HG02981 (cell line): ENCODE measurements around the gene TSC22D1.
"Not testable (repeated sequence)": the region's sequence is repeated elsewhere in the genome, so short reads cannot be mapped to it uniquely, and the experiment has no call there.

Source experiments
- ATAC-seq: cut with Tn5 transposase; IDR thresholded peaks from one replicate; pipeline ENCODE4 v1.9.1; 2021; ENCODE audit warnings: mild to moderate bottlenecking, moderate library complexity; ENCODE audit not compliant: unreplicated experiment

Gene TSC22D1

DNA sequence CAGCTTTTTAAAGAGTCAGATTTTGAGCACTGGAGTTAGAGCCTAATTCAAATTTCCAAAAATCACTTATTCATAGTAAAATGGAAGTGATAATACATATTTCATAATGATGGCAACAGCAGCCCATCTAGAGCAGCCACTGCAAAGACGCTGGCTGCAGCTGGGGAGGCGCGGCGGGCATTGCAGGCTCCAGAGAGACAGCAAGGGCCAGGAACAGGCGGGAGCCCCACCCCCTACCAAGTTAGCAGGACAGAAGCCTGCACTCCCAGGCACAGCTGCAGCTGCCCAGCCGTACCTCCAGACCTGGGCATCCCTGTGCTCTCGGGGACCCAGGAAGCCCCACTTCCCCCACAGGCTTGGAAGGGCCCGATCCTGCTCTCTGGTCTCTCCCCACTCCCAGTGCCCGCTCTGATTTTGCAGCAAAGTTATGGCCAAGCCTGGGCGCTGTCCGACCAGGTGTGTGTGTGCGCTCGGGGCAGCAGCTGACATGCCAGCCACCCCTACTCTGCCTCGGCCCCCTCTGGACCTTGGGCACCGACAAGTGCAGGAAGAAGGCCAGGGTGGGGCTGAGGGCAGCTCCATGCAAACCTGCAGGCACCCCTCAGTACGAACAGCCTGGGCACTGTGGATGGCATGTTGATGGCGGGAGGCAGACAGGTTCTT lies 117.7 kb downstream of the TSC22D1 start:
- ATAC-seq, result no peak

DNA sequence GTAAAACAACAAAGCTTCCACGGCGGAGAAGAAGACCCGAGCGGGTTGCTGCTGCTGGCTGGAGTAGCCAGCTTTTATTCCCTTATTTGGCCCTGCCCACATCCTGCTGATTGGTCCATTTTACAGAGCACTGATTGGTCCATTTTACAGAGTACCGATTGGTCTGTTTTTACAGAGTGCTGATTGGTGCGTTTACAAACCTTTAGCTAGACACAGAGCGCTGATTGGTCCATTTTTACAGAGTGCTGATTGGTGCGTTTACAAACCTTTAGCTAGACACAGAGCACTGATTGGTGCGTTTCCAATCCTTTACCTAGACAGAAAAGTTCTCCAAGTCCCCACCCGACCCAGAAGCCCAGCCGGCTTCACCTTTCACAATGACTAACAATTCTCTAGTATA lies 119.9 kb downstream of the TSC22D1 start:
- ATAC-seq, result not testable (repeated sequence)

DNA sequence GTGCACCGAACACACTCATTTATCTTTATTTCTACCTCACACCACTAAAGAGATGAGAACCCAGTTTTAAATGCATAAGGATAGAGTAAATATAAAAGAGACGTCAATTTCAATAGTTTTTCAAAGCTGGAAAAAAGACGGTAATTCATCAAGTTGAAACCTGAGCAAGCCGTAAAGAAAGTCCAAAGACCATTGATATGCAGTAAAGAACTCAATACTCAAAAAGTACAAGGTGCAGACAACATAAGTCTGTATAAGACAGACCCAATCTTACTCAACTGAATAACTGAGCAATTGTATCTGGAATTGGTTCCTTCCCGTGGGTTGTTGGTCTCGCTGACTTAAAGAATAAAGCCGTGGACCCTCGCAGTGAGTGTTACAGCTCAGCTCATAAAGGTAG lies 120.4 kb downstream of the TSC22D1 start:
- no peak for ATAC-seq

DNA sequence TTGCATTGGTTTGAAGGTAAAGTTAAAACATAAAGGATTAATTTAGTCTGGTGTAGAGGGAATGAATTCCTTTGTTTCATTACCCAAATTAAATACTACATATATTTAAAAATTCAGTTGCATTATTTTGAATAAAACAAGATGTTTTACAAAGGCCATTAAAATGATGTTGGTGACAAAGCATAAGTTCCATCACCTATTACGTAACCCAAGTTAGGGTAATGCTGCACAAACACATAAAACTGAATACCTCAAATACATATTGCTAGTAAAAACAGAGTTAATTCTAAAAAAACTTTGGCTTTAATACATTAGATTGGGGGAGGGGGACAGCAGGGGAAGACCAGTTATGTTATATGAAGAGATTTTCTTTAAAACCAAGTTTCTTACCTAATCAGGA lies 122.2 kb downstream of the TSC22D1 start:
- no peak for ATAC-seq

DNA sequence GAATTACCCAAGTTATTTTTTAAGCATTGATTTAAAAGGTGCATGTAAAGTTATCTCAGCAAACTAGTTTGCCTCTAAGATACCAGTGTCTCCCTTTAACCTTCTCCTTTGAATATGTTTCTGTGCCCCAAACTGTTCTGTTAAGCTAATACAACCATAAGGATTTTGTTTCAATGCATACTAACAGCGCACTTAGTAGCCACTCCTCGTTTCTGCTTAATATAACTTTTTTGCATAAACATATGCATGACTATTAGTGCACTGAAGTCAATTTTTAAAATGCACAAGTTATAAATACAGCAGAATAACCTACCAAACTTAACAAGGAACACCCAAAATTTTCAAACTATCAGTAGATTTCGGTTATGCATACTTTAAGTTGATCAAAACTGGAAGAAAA lies 123.1 kb downstream of the TSC22D1 start:
- no peak for ATAC-seq

DNA sequence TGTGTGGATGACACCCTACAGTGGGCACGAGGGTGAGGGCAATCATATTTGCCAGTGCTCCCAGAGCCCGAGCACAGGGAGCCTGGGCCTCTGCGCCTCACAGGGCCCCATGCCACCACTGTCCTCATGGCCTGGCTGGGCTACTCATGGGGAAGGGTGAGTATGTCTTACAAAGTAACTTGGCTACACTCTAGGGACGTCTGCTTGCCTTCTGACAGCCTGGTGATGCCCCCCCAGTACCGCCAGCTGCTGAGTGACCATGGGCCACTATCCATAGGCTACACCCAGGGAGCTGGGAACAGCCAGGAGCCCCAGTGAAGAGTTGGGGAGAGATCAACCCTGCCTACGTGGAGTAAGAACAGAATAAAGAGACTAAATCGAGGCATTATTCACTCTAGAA lies 123.7 kb downstream of the TSC22D1 start:
- no peak for ATAC-seq

DNA sequence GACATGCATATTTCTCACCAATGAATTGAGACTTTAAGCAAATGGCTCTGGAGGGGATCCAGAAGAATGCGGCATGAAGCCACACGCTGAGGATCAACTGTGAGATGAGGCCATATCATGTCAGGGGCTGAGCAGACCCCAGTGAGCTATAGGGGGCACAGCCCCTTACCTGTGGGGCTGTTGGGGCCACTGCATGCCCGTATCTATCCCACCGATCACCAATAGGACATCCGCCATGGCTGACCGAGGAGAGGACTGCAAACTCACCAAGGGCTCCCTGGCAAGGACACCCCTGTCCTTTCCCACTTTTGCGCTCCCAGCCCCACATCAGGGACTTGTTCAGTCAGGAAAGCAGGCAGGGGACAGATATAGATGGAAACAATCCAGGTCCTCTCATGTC lies 124.5 kb downstream of the TSC22D1 start:
- no peak for ATAC-seq

DNA sequence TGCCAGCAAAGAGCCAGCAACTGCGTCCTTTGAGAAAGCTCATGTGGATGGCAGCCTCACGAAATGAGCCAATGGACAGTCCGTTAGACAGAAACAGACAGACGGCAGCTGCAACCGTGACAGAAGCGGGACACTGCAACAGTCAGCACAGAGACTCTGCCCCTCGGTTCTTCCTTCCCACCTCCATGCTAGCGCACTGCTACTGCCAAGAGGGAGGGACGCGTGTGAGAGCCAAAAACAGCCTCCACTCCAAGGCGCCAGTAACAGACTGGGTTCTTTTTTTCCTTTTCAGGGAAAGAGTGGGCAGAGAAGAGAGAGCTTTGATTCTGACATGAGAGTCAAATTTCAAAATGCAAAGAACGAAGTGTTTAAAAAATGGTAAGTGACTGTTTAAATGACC lies 125.0 kb downstream of the TSC22D1 start:
- no peak for ATAC-seq

DNA sequence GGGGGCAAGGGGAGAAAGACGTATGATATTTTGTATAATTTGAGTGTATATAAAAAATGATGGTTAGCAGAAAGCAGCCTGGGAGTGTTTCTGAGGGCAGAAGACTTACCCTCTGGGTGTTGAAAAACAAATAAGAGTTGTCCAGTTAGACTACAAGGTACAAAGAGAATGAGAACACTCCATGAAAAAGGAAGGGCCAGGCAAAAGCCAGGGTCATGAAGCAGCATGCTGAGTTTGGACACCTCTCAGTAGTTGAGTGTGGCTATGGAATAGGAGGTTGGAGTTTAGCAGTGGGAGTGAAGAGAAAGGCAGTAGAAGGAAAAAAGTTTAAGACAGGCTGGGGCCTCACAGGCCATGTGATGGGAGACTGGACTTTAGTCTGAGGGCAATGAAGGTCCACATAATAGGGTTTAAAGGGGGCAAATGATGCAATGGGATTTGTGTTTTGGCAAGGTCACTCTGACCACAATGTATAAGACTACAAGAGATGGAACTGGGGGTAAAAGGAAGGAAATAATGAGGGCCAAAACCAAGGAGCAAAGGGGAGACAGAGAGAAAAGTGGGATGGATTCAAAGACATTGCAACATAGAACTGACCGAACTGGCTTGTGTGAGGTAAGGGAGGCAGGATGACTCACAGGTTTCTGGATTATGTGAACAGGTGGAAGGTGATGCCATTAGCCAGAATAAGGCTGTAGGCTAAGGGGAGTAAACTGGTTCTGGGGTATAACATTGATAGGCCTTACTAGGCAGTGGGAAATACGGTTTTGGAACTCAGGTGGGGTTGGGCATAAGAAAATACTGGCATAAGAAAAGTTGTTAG lies 125.9 kb downstream of the TSC22D1 start:
- ATAC-seq, result no peak

DNA sequence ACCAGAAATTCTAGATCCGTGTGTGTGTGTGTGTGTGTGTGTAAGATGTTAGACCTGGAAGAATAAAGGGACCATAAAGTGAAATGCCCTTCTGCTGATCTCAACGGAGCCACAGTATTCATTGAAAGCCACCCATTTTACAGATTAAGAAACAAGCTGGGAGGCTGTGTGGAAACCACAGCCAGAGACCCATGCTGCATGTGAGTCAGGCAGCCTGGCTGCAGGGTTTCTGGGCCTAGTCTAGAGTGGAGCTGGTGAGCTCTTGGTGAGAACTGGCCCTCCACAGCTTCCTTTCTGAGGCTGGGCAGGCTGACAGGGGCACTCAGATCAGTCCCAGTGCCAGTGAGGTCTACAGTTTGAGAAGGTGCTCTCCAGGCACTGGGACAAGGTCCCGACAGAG lies 127.3 kb downstream of the TSC22D1 start:
- ATAC-seq, result no peak

DNA sequence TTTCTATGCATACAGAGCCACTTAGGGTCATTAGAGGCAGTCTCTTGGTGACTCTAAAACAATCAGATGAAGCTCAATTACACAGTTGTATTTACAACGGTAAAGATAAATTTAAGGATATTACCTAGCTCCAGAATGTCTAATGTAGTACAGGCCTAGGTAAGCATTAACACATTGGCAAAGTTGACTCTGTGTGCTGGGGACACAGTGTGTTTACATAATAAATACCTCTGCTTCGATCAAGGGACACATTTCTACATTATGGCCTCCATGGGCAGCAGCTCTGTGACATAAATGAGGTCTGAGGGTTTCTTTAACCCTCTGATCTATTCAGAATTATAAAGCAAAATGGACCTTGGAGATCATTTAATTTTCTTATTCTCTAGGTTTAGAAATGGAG lies 127.8 kb downstream of the TSC22D1 start:
- ATAC-seq, result no peak

DNA sequence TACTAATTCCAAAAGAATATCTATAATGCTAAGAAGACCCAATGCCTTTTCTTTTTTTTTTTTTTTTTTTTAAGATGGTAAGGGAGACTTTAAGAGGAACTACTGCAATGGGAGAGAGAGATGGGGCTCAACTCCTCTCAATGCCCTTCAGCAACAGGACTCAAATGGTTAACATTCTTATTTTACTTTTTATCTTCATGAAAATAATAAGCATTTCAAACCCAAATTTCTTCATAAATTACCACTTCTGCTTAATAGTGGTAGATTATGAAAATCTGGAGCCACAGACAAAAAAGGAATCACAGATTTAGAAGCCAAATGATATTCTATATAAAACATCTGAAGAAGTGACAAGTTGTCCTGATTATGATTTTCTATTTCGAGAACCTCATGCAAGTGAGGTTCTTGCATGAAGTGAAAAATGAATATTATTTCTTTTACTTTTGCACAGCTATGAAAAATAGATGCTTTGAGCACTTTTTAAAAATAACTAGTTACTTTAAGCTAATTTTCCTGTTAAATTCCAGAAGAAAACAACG lies 128.3 kb downstream of the TSC22D1 start:
- no peak for ATAC-seq

DNA sequence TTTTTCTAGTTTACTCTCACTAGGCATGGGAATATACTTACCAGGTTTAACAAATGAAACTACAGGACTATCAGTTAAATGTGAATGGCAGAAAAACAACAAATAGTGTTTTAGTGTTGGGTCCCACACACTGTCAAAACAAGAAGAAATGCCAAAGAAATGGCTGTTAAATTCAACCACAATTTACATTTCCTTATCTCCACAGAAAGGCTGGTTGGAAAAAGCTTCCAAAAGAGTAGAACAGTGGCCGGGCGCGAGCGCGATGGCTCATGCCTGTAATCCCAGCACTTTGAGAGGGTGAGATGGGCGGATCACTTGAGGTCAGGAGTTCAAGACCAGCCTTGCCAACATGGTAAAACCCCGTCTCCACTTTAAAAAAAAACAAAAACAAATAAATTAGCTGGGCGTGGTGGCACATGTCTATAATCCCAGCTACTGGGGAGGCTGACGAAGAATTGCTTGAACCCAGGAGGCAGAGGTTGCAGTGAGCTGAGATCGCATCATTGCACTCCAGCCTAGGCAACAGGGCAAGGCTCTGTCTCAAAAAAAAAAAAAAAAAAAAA lies 136.0 kb downstream of the TSC22D1 start:
- no peak for ATAC-seq

DNA sequence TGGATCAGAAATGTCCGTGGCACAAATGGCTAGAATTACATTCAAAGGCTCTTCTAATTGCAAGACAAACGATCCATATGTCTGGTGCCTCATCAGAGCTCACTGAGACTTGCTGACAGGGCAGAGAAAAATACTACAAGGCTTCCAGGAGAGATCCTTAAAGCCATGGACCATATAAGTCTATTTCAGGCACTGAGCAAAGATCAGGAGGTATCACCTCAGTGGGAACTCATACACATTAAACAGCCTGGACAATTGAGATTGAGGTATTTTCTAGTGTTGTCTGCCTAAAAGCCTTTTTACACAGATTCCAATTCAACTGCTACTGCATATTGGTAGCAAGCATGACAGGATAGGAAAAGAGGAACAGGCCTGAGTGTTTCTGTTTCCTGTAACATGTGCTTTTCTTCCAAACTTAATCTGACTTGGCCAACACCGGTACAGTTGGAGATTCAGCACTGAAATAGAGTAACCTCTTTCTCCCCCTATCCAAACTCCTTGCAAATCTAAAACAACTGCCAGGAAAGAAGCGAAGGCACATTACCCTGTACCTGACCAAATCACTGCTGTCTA lies 136.6 kb downstream of the TSC22D1 start:
- no peak for ATAC-seq

DNA sequence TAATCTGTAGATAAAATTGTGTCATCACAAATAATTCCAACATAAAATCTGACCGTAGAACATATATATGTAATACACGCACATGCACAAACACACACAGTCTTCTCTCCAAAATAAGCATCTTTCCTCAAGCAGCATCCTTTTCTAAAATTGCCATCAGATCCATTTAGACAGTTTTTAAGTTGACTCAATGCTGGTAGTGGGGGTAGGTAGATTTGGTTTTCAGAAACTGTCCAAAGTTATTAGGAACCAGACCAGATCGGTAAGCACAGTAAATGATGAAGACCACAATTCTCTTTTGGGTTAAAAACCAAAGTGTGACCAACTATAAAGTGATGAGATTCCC lies 137.9 kb downstream of the TSC22D1 start:
- no peak for ATAC-seq

DNA sequence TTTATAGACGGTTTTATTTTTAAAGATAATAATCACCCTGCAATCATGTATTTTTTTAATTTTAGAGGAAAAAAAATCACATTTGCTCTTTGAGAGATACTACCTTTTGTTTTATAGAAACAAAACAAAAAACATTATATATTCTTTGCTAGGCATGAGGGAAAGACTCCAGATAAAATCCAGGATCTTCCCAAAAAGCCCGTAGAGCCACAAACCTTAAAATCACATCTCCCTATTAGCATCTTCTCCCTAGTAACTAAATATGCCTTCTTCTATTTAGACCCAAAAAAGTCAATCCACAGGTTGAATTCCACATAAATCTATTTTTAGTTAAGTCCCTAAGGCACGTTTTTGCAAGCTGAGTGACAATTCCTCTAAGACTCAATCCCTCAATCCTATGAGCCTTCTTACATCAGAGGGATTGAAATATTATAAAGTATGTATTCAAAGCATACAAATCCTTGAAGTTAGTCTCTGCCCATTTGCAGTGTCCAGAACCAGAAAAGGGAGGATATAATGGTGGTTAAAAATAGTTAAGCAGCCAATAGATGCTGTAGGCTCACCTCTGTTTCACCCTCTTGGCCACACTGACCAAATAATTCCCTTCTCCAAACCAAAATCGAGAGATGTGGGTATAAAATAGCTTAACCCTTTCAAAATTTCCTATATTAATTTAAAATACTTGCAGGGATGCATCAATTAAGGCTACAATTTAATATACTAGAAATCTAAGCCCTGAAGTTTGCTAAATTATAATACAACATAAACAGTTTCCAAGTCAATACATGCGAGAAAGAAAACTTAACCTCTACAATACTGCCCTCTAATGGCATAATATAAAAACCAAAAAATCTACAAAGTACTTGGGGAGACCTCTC lies 138.5 kb downstream of the TSC22D1 start:
- ATAC-seq, result no peak

DNA sequence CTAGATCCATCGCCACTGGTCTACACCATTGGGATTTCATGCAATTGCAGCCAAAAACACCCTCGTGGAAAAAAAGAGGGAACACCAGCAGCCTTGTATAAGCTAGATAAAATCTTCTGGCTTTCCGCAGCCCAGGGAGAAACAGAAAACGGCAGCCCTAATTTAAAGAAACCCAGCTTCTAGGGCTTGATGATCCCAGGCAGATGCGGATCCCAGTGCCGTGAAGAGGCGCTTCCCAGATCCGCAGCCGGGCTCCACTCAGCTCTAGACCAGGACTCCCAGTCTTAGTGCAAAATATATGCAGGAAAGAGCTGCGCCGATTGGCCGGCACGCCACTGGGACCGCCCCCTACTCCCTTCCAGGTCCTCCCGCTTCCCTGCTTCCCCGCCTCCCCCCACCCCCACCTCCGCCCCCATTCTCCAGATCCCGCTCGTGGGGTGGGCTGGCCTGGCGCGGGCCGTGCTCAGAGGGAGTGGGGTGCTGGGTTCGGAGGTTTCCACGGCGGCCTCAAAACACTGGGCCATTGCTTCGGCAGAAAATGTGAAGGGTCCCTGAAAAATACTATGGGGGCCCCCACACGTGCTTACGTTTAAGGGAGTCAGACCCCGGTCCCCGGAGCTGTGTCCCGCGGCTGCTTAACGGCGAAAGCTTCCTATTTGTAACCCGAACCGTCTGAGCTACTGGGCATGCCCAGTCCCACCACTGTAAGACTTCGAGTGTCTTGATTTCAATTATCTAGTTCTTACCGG lies 139.4 kb downstream of the TSC22D1 start:
- no peak for ATAC-seq

DNA sequence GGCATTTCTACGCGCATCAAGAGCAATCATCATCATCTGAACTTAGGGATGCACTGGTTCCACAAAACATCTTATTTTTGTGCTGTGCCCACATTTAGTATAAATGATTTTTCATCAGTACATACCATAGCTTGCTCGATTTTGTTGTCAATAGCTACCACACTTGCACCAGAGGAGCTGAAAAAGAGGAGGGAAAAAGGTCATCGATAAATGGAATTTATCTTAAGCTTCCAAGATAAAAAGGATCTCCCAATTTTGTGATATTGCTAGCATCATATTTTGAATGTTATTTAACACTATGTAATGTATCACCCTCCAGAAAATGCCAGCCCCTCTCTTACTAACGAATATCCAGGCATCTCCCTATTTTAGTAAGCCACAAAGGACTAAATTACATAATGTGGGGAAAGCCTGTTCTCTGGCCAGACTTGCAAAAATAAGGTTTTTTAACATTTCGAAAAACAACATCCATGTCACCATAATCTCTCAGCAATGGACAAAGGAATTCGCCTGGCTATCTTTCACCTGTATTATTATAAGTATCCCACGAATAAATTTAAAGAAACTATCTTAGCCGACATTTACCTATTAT lies 140.1 kb downstream of the TSC22D1 start:
- no peak for ATAC-seq

DNA sequence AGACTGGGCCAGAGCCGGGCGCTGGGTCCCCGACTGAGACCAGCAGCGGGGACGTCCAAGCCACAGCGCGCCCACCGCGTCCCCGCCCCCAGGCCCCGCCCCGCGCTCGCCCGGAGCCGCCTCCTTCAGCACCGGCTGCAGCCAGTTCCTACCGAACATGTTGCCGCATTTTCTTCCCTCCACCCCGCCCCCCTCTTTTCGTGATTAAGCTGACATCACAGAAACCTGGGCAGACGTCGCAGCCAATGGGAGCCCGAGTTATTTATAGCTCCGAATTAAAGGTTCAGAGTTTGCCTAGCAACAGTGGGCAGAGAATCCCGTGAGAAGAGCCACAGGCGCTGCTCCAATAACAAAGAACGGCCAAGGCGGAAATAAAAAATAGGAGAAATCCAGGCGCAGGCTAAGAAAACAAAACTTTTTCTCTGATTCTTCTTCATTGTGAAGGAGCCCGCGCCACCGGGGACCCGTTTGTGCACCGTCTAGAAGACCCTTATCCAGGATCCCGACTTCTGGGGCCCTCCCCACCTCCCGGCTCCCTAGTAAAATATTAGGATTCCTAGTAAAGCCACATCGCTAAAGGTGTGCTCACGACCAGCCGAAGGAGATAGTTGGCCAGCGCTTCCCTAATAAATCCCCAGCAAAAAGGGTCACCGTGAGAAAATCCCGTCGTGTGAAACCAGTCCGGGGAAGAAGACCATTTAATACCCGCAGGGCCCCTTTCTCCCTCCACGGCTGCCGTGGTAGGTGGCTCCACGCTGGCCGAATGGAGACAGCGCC lies 140.8 kb downstream of the TSC22D1 start:
- ATAC-seq, result peak; percentile 72
